ENCODE results near the gene ARL13B.

- TF ChIP-seq CTCF (IDR thresholded peaks at IDR 0.05 in 4 of 5, conservative IDR thresholded peaks at IDR 0.05 in 1 of 5) (no peak), POLR2A (IDR thresholded peaks at IDR 0.05) (no peak)
Measured at GRCh38 chr3:94043285-94043684, 63.3 kb downstream of the ARL13B start.

Measured in gastrocnemius medialis (tissue), 4 donors.